NB4 (cell line): ENCODE results near the gene PSMD13.

ENCODE experiments used
- DNase-seq: peaks from one replicate; pipeline ENCODE4 v3.0.0; 2010; ENCODE audit warnings: low read depth
- H3K4me3 ChIP-seq: one replicate; pipeline ENCODE4 v1.5.1; 2011; ENCODE audit warnings: mild to moderate bottlenecking, low read depth, low read length, moderate library complexity
- MAX ChIP-seq: IDR thresholded peaks from 2 replicates; pipeline ENCODE4 v1.6.1; 2011; ENCODE audit warnings: low read depth, low read length
- MYC ChIP-seq: IDR thresholded peaks from 2 replicates; pipeline ENCODE4 v1.6.1; 2011; ENCODE audit warnings: low read depth, low read length
- POLR2A ChIP-seq: IDR thresholded peaks from 2 replicates; pipeline ENCODE4 v1.6.1; 2011; ENCODE audit warnings: mild to moderate bottlenecking; ENCODE audit not compliant: insufficient read length; ENCODE audit errors: extremely low read depth
- TF ChIP-seq, protein P1 (sequence below): IDR thresholded peaks from one replicate; pipeline ENCODE4 v1.5.1; 2012; ENCODE audit warnings: low read depth, low read length

The PSMD13 gene

DNA sequence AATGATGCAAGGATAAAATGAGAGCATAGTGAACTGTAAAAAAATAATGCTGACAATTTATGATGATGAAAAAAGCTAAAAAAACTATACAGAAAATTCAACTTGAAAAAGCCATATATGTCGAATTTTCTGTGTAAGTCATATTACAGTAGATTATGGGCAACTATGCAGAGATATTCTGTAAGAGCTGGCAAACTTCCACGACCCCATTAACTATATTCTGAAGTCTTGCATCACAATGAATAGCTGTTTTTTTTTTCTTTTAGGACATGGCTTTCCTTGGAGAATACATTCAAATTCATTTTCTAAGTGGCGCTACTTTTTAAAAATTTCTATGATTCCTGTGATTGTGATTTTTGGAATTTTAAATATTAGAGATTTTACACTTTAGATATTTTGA, 18.4 kb downstream of the PSMD13 start:
- no peak for DNase-seq
- no peak overlapping the region for H3K4me3 ChIP-seq
- TF ChIP-seq MYC (no peak), POLR2A (no peak), MAX (no peak)
- TF ChIP-seq, protein P1, sequence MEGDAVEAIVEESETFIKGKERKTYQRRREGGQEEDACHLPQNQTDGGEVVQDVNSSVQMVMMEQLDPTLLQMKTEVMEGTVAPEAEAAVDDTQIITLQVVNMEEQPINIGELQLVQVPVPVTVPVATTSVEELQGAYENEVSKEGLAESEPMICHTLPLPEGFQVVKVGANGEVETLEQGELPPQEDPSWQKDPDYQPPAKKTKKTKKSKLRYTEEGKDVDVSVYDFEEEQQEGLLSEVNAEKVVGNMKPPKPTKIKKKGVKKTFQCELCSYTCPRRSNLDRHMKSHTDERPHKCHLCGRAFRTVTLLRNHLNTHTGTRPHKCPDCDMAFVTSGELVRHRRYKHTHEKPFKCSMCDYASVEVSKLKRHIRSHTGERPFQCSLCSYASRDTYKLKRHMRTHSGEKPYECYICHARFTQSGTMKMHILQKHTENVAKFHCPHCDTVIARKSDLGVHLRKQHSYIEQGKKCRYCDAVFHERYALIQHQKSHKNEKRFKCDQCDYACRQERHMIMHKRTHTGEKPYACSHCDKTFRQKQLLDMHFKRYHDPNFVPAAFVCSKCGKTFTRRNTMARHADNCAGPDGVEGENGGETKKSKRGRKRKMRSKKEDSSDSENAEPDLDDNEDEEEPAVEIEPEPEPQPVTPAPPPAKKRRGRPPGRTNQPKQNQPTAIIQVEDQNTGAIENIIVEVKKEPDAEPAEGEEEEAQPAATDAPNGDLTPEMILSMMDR, result no peak

DNA sequence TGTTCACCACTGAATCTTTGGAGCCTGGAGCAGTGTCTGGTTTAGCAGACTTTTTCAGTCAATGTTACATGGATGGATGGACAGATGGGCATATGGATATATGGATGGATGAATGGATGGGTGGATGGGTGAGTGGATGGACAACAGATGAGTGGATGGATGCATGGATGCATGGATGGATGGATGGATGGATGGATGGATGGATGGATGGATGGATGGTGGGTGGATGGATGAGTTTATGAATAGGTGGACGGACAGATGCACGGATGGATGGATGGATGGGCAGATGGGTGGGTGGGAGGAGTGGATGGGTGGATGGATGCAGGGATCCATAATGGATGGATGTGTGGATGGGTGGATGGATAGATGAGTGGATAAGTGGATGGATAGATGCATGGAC, 19.0 kb downstream of the PSMD13 start:
- no peak overlapping the region for H3K4me3 ChIP-seq
- no peak for DNase-seq
- TF ChIP-seq MYC (no peak), MAX (no peak), POLR2A (no peak)
- TF ChIP-seq, protein P1, result no peak

GRCh38 chr11:256952-257737, 20.4 kb downstream of the PSMD13 start:
- DNase-seq, result peak; percentile 48
- TF ChIP-seq MAX, result no peak
- no peak for TF ChIP-seq POLR2A
- TF ChIP-seq, protein P1, result no peak
- no peak for TF ChIP-seq MYC
- H3K4me3 ChIP-seq, result no peak overlapping the region

DNA sequence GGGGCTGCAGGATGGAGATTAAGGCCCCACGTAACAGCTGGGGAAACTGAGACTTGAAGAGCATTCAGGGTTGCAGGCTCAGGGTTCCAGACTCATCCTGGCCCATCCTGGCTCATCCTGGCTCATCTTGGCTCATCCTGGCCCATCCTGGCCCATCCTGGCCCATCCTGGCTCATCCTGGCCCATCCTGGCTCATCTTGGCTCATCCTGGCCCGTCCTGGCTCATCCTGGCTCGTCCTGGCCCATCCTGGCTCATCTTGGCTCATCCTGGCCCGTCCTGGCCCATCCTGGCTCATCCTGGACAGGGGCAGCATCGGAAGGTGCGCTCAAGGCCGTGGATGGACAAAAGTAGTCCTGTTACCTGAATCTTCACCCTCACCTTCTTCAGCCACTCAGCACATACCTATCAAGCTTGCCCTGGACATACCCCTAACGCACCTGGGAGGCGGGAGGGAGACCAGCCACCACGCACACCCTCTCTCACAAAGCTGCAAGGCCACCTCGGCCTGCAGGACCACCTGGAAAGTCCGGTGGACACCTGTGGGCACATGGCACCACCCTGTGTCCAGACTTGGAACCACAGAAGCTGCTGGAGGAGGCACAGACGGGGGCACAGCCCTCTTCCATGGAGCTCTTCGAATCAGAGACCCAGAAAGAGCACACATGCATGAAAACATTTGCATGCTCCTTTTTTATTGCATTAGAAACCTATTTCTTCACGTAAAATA, 21.2 kb downstream of the PSMD13 start:
- no peak for TF ChIP-seq MYC
- TF ChIP-seq MAX, result no peak
- TF ChIP-seq, protein P1, result no peak

DNA sequence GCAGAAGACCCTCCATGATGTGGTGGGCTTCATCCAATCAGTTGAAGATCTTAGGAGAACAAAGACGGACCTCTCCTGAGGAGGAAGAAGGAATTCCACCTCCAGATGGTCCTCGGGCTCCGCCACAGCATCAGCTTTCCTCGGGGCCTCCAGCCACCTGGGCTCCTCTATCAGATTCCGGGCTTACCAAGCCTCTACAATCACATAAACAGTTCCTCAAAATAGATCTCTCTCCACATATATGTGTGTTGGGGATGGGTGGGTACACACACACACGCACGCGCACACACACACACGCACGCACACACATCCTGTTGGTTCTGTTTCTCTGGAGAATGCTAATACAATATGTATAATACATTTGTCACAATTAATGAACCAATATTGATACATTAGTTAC, 22.6 kb downstream of the PSMD13 start:
- no peak overlapping the region for H3K4me3 ChIP-seq
- no peak for DNase-seq

More for the DNA sequence above, 21.2 kb downstream of the PSMD13 start:
- DNase-seq, result peak; percentile 22
- H3K4me3 ChIP-seq, result no peak overlapping the region

More for the DNA sequence above, 22.6 kb downstream of the PSMD13 start:
- TF ChIP-seq, protein P1, result no peak
- no peak for TF ChIP-seq MYC
- no peak for TF ChIP-seq MAX
- TF ChIP-seq POLR2A, result no peak
